GM13976 (cell line): ENCODE measurements around the gene KRTAP4-8.
"Not testable (repeated sequence)": the region's sequence is repeated elsewhere in the genome, so short reads cannot be mapped to it uniquely, and the experiment has no call there.

Experiments used
- DNase-seq: peaks from one replicate; pipeline ENCODE4 v3.0.0; 2012; ENCODE audit warnings: low spot score
- in situ Hi-C: fragments of 300-500 bp; cut with MboI; formaldehyde crosslinking; loops from one replicate; pipeline ENCODE4 v1.12.0; 2022; ENCODE audit warnings: low sequenced_read_pairs, mixed read lengths, inconsistent platforms; ENCODE audit not compliant: unreplicated experiment
- TF ChIP-seq, protein P1 (sequence below): IDR thresholded peaks from 2 replicates; pipeline ENCODE4 v1.5.1; 2012; ENCODE audit warnings: borderline replicate concordance, mild to moderate bottlenecking; ENCODE audit not compliant: insufficient read depth; ENCODE audit errors: extremely low read depth, missing control alignments, control extremely low read depth

KRTAP4-8 gene

GRCh38 chr17:41118721-41119120 is 20.8 kb upstream of the KRTAP4-8 start:
- TF ChIP-seq, protein P1, sequence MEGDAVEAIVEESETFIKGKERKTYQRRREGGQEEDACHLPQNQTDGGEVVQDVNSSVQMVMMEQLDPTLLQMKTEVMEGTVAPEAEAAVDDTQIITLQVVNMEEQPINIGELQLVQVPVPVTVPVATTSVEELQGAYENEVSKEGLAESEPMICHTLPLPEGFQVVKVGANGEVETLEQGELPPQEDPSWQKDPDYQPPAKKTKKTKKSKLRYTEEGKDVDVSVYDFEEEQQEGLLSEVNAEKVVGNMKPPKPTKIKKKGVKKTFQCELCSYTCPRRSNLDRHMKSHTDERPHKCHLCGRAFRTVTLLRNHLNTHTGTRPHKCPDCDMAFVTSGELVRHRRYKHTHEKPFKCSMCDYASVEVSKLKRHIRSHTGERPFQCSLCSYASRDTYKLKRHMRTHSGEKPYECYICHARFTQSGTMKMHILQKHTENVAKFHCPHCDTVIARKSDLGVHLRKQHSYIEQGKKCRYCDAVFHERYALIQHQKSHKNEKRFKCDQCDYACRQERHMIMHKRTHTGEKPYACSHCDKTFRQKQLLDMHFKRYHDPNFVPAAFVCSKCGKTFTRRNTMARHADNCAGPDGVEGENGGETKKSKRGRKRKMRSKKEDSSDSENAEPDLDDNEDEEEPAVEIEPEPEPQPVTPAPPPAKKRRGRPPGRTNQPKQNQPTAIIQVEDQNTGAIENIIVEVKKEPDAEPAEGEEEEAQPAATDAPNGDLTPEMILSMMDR = no peak
- in situ Hi-C loops = no loop called here
- DNase-seq = no peak

DNA sequence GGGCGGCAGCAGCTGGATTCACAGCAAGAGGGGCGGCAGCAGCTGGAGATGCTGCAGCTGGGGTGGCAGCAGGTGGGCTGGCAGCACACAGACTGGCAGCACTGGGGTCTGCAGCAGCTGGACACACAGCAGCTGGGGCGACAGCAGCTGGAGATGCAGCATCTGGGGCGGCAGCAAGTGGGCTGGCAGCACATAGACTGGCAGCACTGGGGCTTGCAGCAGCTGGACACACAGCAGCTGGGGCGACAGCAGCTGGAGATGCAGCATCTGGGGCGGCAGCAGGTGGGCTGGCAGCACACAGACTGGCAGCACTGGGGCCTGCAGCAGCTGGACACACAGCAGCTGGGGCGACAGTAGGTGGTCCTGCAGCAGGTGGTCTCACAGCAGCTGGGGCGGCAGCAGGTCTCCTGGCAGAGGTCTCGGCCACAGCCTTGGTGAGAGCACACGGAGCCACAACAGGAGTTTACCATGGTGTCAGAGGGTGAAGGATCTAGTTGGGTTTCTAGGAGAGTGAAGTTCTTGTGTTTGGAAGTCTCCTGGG is 20.0 kb upstream of the KRTAP4-8 start, which contains the start of gene KRTAP4-11:
TSS of gene KRTAP4-11 (minus strand) at position 528 of the 541 bp plus-strand sequence. CDS start at position 470, 58 bp downstream.
- in situ Hi-C loops, DNase-seq: not testable (repeated sequence)

GRCh38 chr17:41116297-41116696 is 18.4 kb upstream of the KRTAP4-8 start:
- DNase-seq = no peak
- TF ChIP-seq, protein P1 = no peak
- in situ Hi-C loops = no loop called here

- in situ Hi-C loops = no loop called here
- no peak for DNase-seq
Measured at GRCh38 chr17:41111151-41111885, 13.4 kb upstream of the KRTAP4-8 start.

DNA sequence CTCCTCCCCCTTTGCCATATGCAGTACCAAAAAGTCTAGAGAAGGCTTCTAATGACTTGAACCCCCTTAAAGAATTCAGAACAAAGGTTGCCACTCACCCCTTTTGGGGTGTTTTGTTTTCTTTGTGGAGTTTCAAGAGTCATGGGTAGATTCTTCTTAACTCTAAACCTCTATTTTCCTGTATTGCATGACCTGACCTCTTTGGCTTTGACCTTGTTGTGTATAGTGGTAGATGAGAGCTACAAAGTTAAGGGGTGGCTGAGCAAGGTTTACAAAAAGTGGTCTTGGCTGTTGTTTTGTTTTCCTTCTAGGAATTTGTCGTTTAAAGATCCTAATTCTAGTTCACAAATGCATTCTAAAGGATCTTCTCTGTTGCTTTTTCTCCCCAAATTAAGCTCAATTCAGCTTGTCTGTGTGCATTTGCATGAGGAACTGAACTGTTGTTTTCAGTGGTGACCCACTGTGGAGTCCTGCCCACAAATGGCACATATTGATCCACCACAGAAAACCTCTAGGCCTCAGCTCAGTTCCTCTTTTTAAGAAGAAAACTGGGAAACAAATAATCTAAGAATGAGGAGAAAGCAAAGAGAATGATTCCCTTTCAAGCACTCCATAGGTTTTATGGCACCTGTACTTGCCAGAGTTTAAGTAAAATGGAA is 10.9 kb upstream of the KRTAP4-8 start:
- in situ Hi-C loops, DNase-seq: not testable (repeated sequence)

More at GRCh38 chr17:41111151-41111885, 13.4 kb upstream of the KRTAP4-8 start:
- TF ChIP-seq, protein P1 = no peak

DNA sequence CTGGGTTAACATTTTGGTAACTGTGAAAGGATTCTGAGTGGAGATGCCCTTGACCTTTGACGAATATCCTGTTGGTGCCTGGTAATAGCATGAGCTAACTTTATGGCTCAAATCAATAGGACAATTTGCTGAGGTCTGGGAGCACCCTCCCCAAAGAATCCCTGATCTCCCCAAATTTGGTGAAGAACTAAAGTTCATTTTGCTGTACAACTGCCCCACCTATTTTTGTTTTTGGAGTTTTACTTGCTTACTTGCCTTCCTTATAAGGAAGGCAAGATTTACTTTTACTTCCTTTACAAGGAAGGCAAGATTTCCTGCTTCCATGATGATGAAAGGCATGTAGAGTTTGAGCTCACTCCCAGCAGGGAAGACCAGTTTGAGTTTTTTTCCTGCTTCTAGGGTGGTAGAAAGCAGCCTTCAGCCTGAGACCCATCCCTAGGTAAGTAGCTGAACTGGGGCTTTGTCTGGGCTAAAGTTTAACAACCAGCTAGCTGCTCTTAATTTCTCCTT is 10.1 kb upstream of the KRTAP4-8 start:
- TF ChIP-seq, protein P1 = no peak
- no peak for DNase-seq
- in situ Hi-C loops = no loop called here

GRCh38 chr17:41105347-41105746 is 7.4 kb upstream of the KRTAP4-8 start, which contains the start of gene KRTAP4-9:
Gene KRTAP4-9 (plus strand): TSS chr17:41105389. CDS start chr17:41105389, 0 bp downstream.
- in situ Hi-C loops, DNase-seq: not testable (repeated sequence)

DNA sequence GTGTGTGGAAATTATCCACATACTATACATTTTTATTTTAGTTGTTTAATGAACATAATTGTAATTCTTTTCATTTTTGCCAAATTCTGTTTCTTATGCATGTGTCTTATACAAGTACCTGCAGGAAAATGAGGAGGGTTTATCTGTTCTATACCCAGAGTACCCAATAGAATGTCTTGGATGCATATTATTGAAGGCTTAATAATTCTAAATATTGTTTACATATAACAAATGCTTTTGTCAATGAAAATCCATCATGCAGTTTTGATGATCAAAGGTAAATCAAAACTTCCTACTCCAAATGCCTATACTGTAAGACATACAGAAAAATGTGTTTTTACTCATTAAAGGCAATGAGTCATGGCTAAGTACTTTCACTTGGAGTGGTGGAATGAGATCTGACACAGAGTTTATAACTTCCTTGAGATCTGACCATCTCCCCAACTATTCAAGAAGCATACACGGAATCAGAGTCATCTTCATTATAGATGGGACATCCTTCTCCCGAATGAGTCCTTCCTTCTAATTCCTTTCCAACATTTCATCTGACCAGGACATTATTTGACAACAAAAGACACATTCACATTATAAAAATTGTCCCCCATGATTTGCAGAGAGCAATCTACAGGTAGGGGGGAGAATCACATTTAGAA is 6.6 kb upstream of the KRTAP4-8 start:
- DNase-seq, in situ Hi-C loops: not testable (repeated sequence)
